ENCODE results near the gene NEBL.

Gene NEBL

GRCh38 chr10:20870834-20871233, 26.3 kb downstream of the NEBL start:
- TF ChIP-seq, protein P1, sequence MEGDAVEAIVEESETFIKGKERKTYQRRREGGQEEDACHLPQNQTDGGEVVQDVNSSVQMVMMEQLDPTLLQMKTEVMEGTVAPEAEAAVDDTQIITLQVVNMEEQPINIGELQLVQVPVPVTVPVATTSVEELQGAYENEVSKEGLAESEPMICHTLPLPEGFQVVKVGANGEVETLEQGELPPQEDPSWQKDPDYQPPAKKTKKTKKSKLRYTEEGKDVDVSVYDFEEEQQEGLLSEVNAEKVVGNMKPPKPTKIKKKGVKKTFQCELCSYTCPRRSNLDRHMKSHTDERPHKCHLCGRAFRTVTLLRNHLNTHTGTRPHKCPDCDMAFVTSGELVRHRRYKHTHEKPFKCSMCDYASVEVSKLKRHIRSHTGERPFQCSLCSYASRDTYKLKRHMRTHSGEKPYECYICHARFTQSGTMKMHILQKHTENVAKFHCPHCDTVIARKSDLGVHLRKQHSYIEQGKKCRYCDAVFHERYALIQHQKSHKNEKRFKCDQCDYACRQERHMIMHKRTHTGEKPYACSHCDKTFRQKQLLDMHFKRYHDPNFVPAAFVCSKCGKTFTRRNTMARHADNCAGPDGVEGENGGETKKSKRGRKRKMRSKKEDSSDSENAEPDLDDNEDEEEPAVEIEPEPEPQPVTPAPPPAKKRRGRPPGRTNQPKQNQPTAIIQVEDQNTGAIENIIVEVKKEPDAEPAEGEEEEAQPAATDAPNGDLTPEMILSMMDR (IDR thresholded peaks at IDR 0.05), result no peak
- H3K36me3 Mint-ChIP-seq (ENCODE audit: low read depth), result no peaks in the 10 kb centered on the region
- no peaks in the 10 kb centered on the region for H3K9me3 Mint-ChIP-seq
- no peak for DNase-seq
- no peaks in the 10 kb centered on the region for H3K27me3 Mint-ChIP-seq (ENCODE audit: low read depth, poor library complexity)
- peaks cover 25% of the 10 kb centered on the region for H3K4me1 Mint-ChIP-seq
- H3K4me3 Mint-ChIP-seq, result no peak overlapping the region
- H3K27ac Mint-ChIP-seq, result no peak overlapping the region

- DNase-seq, result no peak
- Mint-ChIP-seq H3K36me3 (ENCODE audit: low read depth) (peaks cover 7% of the 10 kb centered on the region), H3K4me1 (peaks cover 10% of the 10 kb centered on the region), H3K9me3 (no peaks in the 10 kb centered on the region), H3K27me3 (ENCODE audit: low read depth, poor library complexity) (peaks cover 5% of the 10 kb centered on the region), H3K27ac (no peak overlapping the region), H3K4me3 (no peak overlapping the region)
- TF ChIP-seq, protein P1 (IDR thresholded peaks at IDR 0.05), result no peak
Observed at GRCh38 chr10:20863008-20863407, 34.1 kb downstream of the NEBL start.

- H3K4me1 Mint-ChIP-seq, result peaks cover 2% of the 10 kb centered on the region
- TF ChIP-seq, protein P1 (IDR thresholded peaks at IDR 0.05), result peak; percentile 61
- DNase-seq, result no peak
- no peak overlapping the region for H3K4me3 Mint-ChIP-seq
- peaks cover 7% of the 10 kb centered on the region for H3K36me3 Mint-ChIP-seq (ENCODE audit: low read depth)
- H3K27me3 Mint-ChIP-seq (ENCODE audit: low read depth, poor library complexity), result peaks cover 2% of the 10 kb centered on the region
- peaks cover under 1% of the 10 kb centered on the region for H3K9me3 Mint-ChIP-seq
- no peak overlapping the region for H3K27ac Mint-ChIP-seq
Observed at GRCh38 chr10:20858292-20859124, 38.6 kb downstream of the NEBL start.

- Mint-ChIP-seq H3K4me1 (no peaks in the 10 kb centered on the region), H3K36me3 (ENCODE audit: low read depth) (peaks cover 3% of the 10 kb centered on the region), H3K4me3 (no peak overlapping the region), H3K27ac (no peak overlapping the region), H3K27me3 (ENCODE audit: low read depth, poor library complexity) (peaks cover 2% of the 10 kb centered on the region), H3K9me3 (peaks cover 11% of the 10 kb centered on the region)
- TF ChIP-seq, protein P1 (IDR thresholded peaks at IDR 0.05), result no peak
- DNase-seq, result no peak
Observed at GRCh38 chr10:20856484-20856883, 40.6 kb downstream of the NEBL start.

- no peaks in the 10 kb centered on the region for H3K27me3 Mint-ChIP-seq (ENCODE audit: low read depth, poor library complexity)
- H3K27ac Mint-ChIP-seq, result no peak overlapping the region
- no peak for DNase-seq
- no peaks in the 10 kb centered on the region for H3K4me1 Mint-ChIP-seq
- no peak overlapping the region for H3K4me3 Mint-ChIP-seq
- no peaks in the 10 kb centered on the region for H3K36me3 Mint-ChIP-seq (ENCODE audit: low read depth)
- TF ChIP-seq, protein P1 (IDR thresholded peaks at IDR 0.05), result peak; percentile 53
- peaks cover 11% of the 10 kb centered on the region for H3K9me3 Mint-ChIP-seq
Observed at GRCh38 chr10:20855398-20856038, 41.6 kb downstream of the NEBL start.

Measured in nephron progenitor cell (in vitro differentiated cells).